ENCODE data around the gene NAA60.
"Not testable (repeated sequence)": the region's sequence is repeated elsewhere in the genome, so short reads cannot be mapped to it uniquely, and the experiment has no call there.

NAA60 gene

GRCh38 chr16:3513892-3514583 lies 70.6 kb downstream of the NAA60 start:
- no peak for DNase-seq

GRCh38 chr16:3514621-3515020 lies 71.1 kb downstream of the NAA60 start:
- no peak for DNase-seq

GRCh38 chr16:3515897-3516296 lies 72.4 kb downstream of the NAA60 start:
- DNase-seq, result no peak

- no peak for DNase-seq
Measured at GRCh38 chr16:3518292-3518985, 75.0 kb downstream of the NAA60 start.

GRCh38 chr16:3518986-3519348 lies 75.5 kb downstream of the NAA60 start:
- DNase-seq, result no peak

GRCh38 chr16:3519581-3519980 lies 76.1 kb downstream of the NAA60 start:
- DNase-seq, result no peak

GRCh38 chr16:3520413-3520812 lies 76.9 kb downstream of the NAA60 start:
- DNase-seq, result no peak

GRCh38 chr16:3520841-3521240 lies 77.4 kb downstream of the NAA60 start:
- no peak for DNase-seq

GRCh38 chr16:3523281-3523680 lies 79.8 kb downstream of the NAA60 start:
- no peak for DNase-seq

- no peak for DNase-seq
Measured at GRCh38 chr16:3525951-3526350, 82.5 kb downstream of the NAA60 start.

GRCh38 chr16:3527216-3527829 lies 83.8 kb downstream of the NAA60 start:
- DNase-seq, result not testable (repeated sequence)

- DNase-seq, result no peak
Measured at GRCh38 chr16:3528406-3528805, 84.9 kb downstream of the NAA60 start.

GRCh38 chr16:3529175-3529574 lies 85.7 kb downstream of the NAA60 start:
- DNase-seq, result no peak

GRCh38 chr16:3530371-3530914 lies 87.0 kb downstream of the NAA60 start:
- no peak for DNase-seq

GRCh38 chr16:3532741-3533140 lies 89.3 kb downstream of the NAA60 start:
- no peak for DNase-seq

GRCh38 chr16:3534126-3534525 lies 90.6 kb downstream of the NAA60 start:
- no peak for DNase-seq

- DNase-seq, result no peak
Measured at GRCh38 chr16:3536271-3536731, 92.8 kb downstream of the NAA60 start.

Measured in NCI-H1417 treated with DMSO at 0.1 percent for 48 hours (cell line).